ENCODE measurements around the gene SH2D1B.
"Not testable (repeated sequence)": the region's sequence is repeated elsewhere in the genome, so short reads cannot be mapped to it uniquely, and the experiment has no call there.

DNA sequence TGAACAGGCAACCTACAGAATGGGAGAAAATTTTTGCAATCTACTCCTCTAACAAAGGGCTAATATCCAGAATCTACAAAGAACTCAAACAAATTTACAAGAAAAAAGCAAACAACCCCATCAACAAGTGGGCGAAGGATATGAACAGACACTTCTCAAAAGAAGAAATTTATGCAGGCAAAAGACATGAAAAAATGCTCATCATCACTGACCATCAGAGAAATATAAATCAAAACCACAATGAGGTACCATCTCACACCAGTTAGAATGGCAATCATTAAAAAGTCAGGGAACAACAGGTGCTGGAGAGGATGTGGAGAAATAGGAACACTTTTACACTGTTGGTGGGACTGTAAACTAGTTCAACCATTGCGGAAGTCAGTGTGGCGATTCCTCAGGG lies 42.4 kb upstream of the SH2D1B start:
- TF ChIP-seq POLR2A (IDR thresholded peaks at IDR 0.05; ENCODE audit: low read depth, low read length); ASH2L (IDR thresholded peaks at IDR 0.05; ENCODE audit: borderline replicate concordance, low read depth); EP300 (IDR thresholded peaks at IDR 0.05; ENCODE audit: borderline replicate concordance in 1 of 2, control insufficient read depth in 1 of 2, low read depth in 2 of 2, low read length in 2 of 2); ELK1 (IDR thresholded peaks at IDR 0.05; ENCODE audit: low read depth, low read length): not testable (repeated sequence)
- TF ChIP-seq, protein P1, sequence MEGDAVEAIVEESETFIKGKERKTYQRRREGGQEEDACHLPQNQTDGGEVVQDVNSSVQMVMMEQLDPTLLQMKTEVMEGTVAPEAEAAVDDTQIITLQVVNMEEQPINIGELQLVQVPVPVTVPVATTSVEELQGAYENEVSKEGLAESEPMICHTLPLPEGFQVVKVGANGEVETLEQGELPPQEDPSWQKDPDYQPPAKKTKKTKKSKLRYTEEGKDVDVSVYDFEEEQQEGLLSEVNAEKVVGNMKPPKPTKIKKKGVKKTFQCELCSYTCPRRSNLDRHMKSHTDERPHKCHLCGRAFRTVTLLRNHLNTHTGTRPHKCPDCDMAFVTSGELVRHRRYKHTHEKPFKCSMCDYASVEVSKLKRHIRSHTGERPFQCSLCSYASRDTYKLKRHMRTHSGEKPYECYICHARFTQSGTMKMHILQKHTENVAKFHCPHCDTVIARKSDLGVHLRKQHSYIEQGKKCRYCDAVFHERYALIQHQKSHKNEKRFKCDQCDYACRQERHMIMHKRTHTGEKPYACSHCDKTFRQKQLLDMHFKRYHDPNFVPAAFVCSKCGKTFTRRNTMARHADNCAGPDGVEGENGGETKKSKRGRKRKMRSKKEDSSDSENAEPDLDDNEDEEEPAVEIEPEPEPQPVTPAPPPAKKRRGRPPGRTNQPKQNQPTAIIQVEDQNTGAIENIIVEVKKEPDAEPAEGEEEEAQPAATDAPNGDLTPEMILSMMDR (IDR thresholded peaks at IDR 0.05 in 2 of 3, conservative IDR thresholded peaks at IDR 0.05 in 1 of 3; ENCODE audit: control insufficient read depth in 2 of 3, extremely low read depth in 1 of 3, insufficient read depth in 1 of 3, low read depth in 3 of 3, low read length in 3 of 3), result not testable (repeated sequence)
